Neural cell (in vitro differentiated cells): Measurements from ENCODE around the gene RGR. TPM values are rescaled to one million over a fixed set of nuclear protein-coding genes. Genes with fewer than 3 reads are reported as not detected.

ENCODE experiments used
- H2AFZ ChIP-seq: fragments of 200-600, 300-800 bp; sonication (generic), shearing (Covaris generic); 2 replicates; pipeline ENCODE4 v1.6.0; 2014; ENCODE audit warnings: low read depth, mild to moderate bottlenecking, antibody characterized with exemption, low read length, moderate library complexity
- H3F3A ChIP-seq: fragments of 200-600 bp; shearing (Covaris generic); 2 replicates; pipeline ENCODE4 v1.6.1; 2016; ENCODE audit warnings: mild to moderate bottlenecking, moderate library complexity, mixed read lengths, antibody characterized with exemption, low read length; ENCODE audit not compliant: insufficient read depth, poor library complexity, severe bottlenecking
- H3K27ac ChIP-seq: fragments of 200-600, 300-800 bp; sonication (generic), shearing (Covaris generic); 2 replicates; pipeline ENCODE4 v1.5.1; 2014; ENCODE audit warnings: mild to moderate bottlenecking, low read length, moderate library complexity
- H3K27me3 ChIP-seq: fragments of 300-800, 200-600 bp; sonication (generic), shearing (Covaris generic); 2 replicates; pipeline ENCODE4 v1.6.0; 2014; ENCODE audit warnings: mild to moderate bottlenecking, low read depth, low read length, moderate library complexity; ENCODE audit not compliant: insufficient read depth
- H3K36me3 ChIP-seq: fragments of 300-800, 200-600 bp; sonication (generic), shearing (Covaris generic); 2 replicates; pipeline ENCODE4 v1.5.1; 2014; ENCODE audit warnings: mild to moderate bottlenecking, antibody characterized with exemption, low read length, moderate library complexity; ENCODE audit not compliant: insufficient read depth
- H3K4me2 ChIP-seq: fragments of 300-800, 200-600 bp; sonication (generic), shearing (Covaris generic); 2 replicates; pipeline ENCODE4 v1.6.0; 2014; ENCODE audit warnings: mild to moderate bottlenecking, low read length
- H3K4me3 ChIP-seq: fragments of 300-800, 200-600 bp; sonication (generic), shearing (Covaris generic); 2 replicates; pipeline ENCODE4 v1.5.1; 2014; ENCODE audit warnings: mild to moderate bottlenecking, low read length, moderate library complexity
- H3K79me2 ChIP-seq: fragments of 200-600 bp; shearing (Covaris generic); replicated peaks from 2 replicates; pipeline ENCODE4 v1.6.0; 2014; ENCODE audit warnings: mild to moderate bottlenecking, low read length, moderate library complexity; ENCODE audit not compliant: insufficient read depth
- H3K9ac ChIP-seq: fragments of 300-800, 200-600 bp; sonication (generic), shearing (Covaris generic); 2 replicates; pipeline ENCODE4 v1.6.1; 2016; ENCODE audit warnings: mild to moderate bottlenecking, low read length, mixed read lengths
- H3K9me2 ChIP-seq: fragments of 200-600 bp; shearing (Covaris generic); 2 replicates; pipeline ENCODE4 v1.6.1; 2016; ENCODE audit warnings: mild to moderate bottlenecking, low read length, mixed read lengths; ENCODE audit not compliant: insufficient read depth
- H3K9me3 ChIP-seq: fragments of 200-600, 300-800 bp; sonication (generic), shearing (Covaris generic); 2 replicates; pipeline ENCODE4 v1.6.1; 2016; ENCODE audit warnings: mild to moderate bottlenecking, mixed run types, low read length, moderate library complexity, mixed read lengths
- H4K20me1 ChIP-seq: fragments of 200-600 bp; shearing (Covaris generic); 2 replicates; pipeline ENCODE4 v1.6.1; 2016; ENCODE audit warnings: mild to moderate bottlenecking, mixed run types; ENCODE audit not compliant: insufficient read depth
- CTCF ChIP-seq: fragments of 450-650 bp; IDR thresholded peaks from 2 replicates; pipeline ENCODE4 v1.5.1; 2014; ENCODE audit warnings: antibody characterized with exemption, mild to moderate bottlenecking, moderate library complexity; ENCODE audit not compliant: poor library complexity, severe bottlenecking
- EP300 ChIP-seq: fragments of 450-650 bp; conservative IDR thresholded peaks from 2 replicates; pipeline ENCODE4 v1.6.1; 2014; ENCODE audit warnings: antibody characterized with exemption, mild to moderate bottlenecking, moderate library complexity; ENCODE audit not compliant: poor library complexity, severe bottlenecking
- EZH2 ChIP-seq: fragments of 200-600, 300-800 bp; shearing (Covaris generic), sonication (generic); IDR thresholded peaks from 2 replicates; pipeline ENCODE4 v1.6.1; 2014; ENCODE audit warnings: antibody characterized with exemption, low read length, borderline replicate concordance, mild to moderate bottlenecking; ENCODE audit not compliant: insufficient read depth, poor library complexity, severe bottlenecking
- MXI1 ChIP-seq: fragments of 450-650 bp; conservative IDR thresholded peaks from 2 replicates; pipeline ENCODE4 v1.6.1; 2014; ENCODE audit warnings: antibody characterized with exemption, mild to moderate bottlenecking; ENCODE audit not compliant: poor library complexity, severe bottlenecking
- POLR2AphosphoS5 ChIP-seq: IDR thresholded peaks from 2 replicates; pipeline ENCODE4 v1.6.1; 2012
- RAD21 ChIP-seq: fragments of 450-650 bp; conservative IDR thresholded peaks from 2 replicates; pipeline ENCODE4 v1.6.1; 2014; ENCODE audit warnings: antibody characterized with exemption, mild to moderate bottlenecking, moderate library complexity
- REST ChIP-seq: IDR thresholded peaks from 2 replicates; pipeline ENCODE4 v1.6.1; 2012; ENCODE audit warnings: borderline replicate concordance
- SMC3 ChIP-seq: fragments of 450-650 bp; conservative IDR thresholded peaks from 2 replicates; pipeline ENCODE4 v1.6.1; 2014; ENCODE audit warnings: antibody characterized with exemption, mild to moderate bottlenecking, moderate library complexity; ENCODE audit not compliant: poor library complexity
- TAF1 ChIP-seq: IDR thresholded peaks from 2 replicates; pipeline ENCODE4 v1.6.1; 2012; ENCODE audit warnings: low read depth
- polyA plus RNA-seq: library from polyadenylated mRNA; depleted of rRNA; stranded (reverse); fragments of >200 nt; gene quantifications from 2 replicates; pipeline ENCODE4 v1.2.3, GENCODE V29; 2014

RGR gene
- polyA plus RNA-seq, 1 donor from 2014 or later = not detected

GRCh38 chr10:84227810-84228209, 17.0 kb upstream of the RGR start:
- H3K4me2 ChIP-seq = no peak overlapping the region
- no peak overlapping the region for H2AFZ ChIP-seq
- no peak overlapping the region for H3K4me3 ChIP-seq
- no peak overlapping the region for H3K27ac ChIP-seq
- no peaks in the 10 kb centered on the region for H3K27me3 ChIP-seq
- TF ChIP-seq CTCF = no peak
- no peak for TF ChIP-seq REST
- no peak for TF ChIP-seq RAD21
- TF ChIP-seq TAF1 = no peak
- TF ChIP-seq POLR2AphosphoS5 = no peak
- TF ChIP-seq EZH2 = no peak
- no peak for TF ChIP-seq MXI1
- no peak for TF ChIP-seq SMC3
- no peak for TF ChIP-seq EP300
- no peaks in the 10 kb centered on the region for H3K36me3 ChIP-seq
- no peaks in the 10 kb centered on the region for H3K9me2 ChIP-seq
- H3K9me3 ChIP-seq = no peaks in the 10 kb centered on the region
- no peaks in the 10 kb centered on the region for H3K79me2 ChIP-seq
- H4K20me1 ChIP-seq = no peaks in the 10 kb centered on the region
- H3K9ac ChIP-seq = no peak overlapping the region
- H3F3A ChIP-seq = no peaks in the 10 kb centered on the region

GRCh38 chr10:84230359-84230758, 14.5 kb upstream of the RGR start:
- no peak overlapping the region for H2AFZ ChIP-seq
- no peaks in the 10 kb centered on the region for H3K9me3 ChIP-seq
- H3K4me3 ChIP-seq = no peak overlapping the region
- no peak overlapping the region for H3K9ac ChIP-seq
- no peaks in the 10 kb centered on the region for H3F3A ChIP-seq
- H4K20me1 ChIP-seq = no peaks in the 10 kb centered on the region
- H3K27me3 ChIP-seq = no peaks in the 10 kb centered on the region
- no peak overlapping the region for H3K27ac ChIP-seq
- no peak for TF ChIP-seq SMC3
- TF ChIP-seq RAD21 = no peak
- TF ChIP-seq TAF1 = no peak
- no peak for TF ChIP-seq REST
- H3K79me2 ChIP-seq = no peaks in the 10 kb centered on the region
- H3K9me2 ChIP-seq = no peaks in the 10 kb centered on the region
- H3K4me2 ChIP-seq = no peak overlapping the region
- H3K36me3 ChIP-seq = no peaks in the 10 kb centered on the region
